Natural killer cell (primary cell): ENCODE measurements around the gene GPATCH2. TPM values are rescaled to one million over a fixed set of nuclear protein-coding genes. Genes with fewer than 3 reads are reported as not detected.

Experiments used
- ATAC-seq, 3 donors: fragments of 150-1000 bp in 2 of 3; fragments of 200-7000 bp in 1 of 3; cut with Tn5 transposase; 1 replicate in 1 of 3; 2 replicates in 2 of 3; pipeline ENCODE4 v1.10.0; 2021; ENCODE audit warnings: mild to moderate bottlenecking in 2 of 3, moderate library complexity in 2 of 3
- DNase-seq, 2 donors: peaks; one replicate each; pipeline versions ENCODE4 v3.0.0 to v3.0.0-alpha.2; 2013 to 2021; ENCODE audit warnings: mixed read lengths in 1 of 2
- H3K27ac ChIP-seq: one replicate; pipeline ENCODE4 v1.5.1; 2013; ENCODE audit warnings: mild to moderate bottlenecking, low read length
- H3K27me3 ChIP-seq: one replicate; pipeline ENCODE4 v1.6.1; 2013; ENCODE audit warnings: low read length; ENCODE audit not compliant: control insufficient read depth, insufficient read depth
- H3K36me3 ChIP-seq: one replicate; pipeline ENCODE4 v1.6.1; 2013; ENCODE audit warnings: low read length; ENCODE audit not compliant: control insufficient read depth, insufficient read depth
- H3K4me1 ChIP-seq: one replicate; pipeline ENCODE4 v1.6.1; 2013; ENCODE audit warnings: low read length; ENCODE audit not compliant: control insufficient read depth, insufficient read depth
- H3K4me3 ChIP-seq: one replicate; pipeline ENCODE4 v1.5.1; 2013; ENCODE audit warnings: low read length
- H3K9me3 ChIP-seq: one replicate; pipeline ENCODE4 v1.6.1; 2013; ENCODE audit warnings: low read length; ENCODE audit not compliant: control insufficient read depth, insufficient read depth
- H3K27ac Mint-ChIP-seq, 2 donors: one replicate each; pipeline ENCODE4 v1.8.0; 2022; ENCODE audit warnings: mild to moderate bottlenecking in 2 of 2, mixed read lengths in 2 of 2, moderate library complexity in 1 of 2
- H3K27me3 Mint-ChIP-seq, 2 donors: one replicate each; pipeline ENCODE4 v1.8.0; 2022; ENCODE audit warnings: low read depth in 2 of 2, mixed read lengths in 2 of 2
- H3K36me3 Mint-ChIP-seq: one replicate; pipeline ENCODE4 v1.8.0; 2022; ENCODE audit warnings: mixed read lengths
- H3K4me1 Mint-ChIP-seq, 2 donors: one replicate each; pipeline ENCODE4 v1.8.0; 2022; ENCODE audit warnings: mixed read lengths in 2 of 2
- H3K4me3 Mint-ChIP-seq: one replicate; pipeline ENCODE4 v1.8.0; 2022; ENCODE audit warnings: mild to moderate bottlenecking, moderate library complexity, mixed read lengths
- H3K9me3 Mint-ChIP-seq, 2 donors: one replicate each; pipeline ENCODE4 v1.8.0; 2022; ENCODE audit warnings: mixed read lengths in 2 of 2
- WGBS: methylation state at CpG from one replicate; pipeline ENCODE4 v1.1.7; 2013; ENCODE audit warnings: missing lambda C conversion rate; ENCODE audit not compliant: insufficient coverage; 5-methylcytosine and 5-hydroxymethylcytosine counted together
- intact Hi-C: fragments of 100-400 bp; cut with micrococcal nuclease; formaldehyde crosslinking; loops from one replicate; pipeline ENCODE4 v1.14.2; 2022
- total RNA-seq, 4 donors: library from RNA; stranded (reverse); fragments of 120-200 nt in 1 of 4; gene quantifications; one replicate each; pipeline versions ENCODE4 v1.2.3 to v1.2.4, GENCODE V29; 2013 to 2022
- TF ChIP-seq, protein P1 (sequence below): fragments of 200-600 bp; IDR thresholded peaks from one replicate; pipeline ENCODE4 v1.8.0; 2022; ENCODE audit warnings: antibody characterized with exemption

Gene GPATCH2
- total RNA-seq, 3 donors from 2014 or later (not counting 1 experiment from before 2014, with no cell fraction given) = 10.4 to 15.4 (median 11.7) TPM

DNA sequence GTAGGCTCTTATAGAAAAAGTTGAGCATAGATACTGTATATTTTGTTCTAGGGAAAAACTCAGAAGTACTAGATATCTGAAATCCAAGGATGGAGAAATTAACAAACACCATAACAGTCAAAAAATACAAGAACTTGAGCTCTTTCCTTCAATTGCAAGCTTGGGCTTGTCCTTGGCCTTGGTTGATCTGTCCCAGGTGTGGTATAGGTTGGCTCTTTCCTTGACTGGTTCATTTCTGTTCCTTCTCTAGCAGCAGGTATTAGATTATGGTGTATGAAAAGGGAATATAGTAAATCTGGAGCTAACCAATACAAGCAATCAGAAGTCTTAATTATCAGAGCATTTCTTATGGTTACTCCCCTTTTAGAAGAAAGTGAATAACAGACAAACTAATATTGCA is 198.6 kb downstream of the GPATCH2 start:
- Histone ChIP-seq H3K36me3 (no peaks in the 10 kb centered on the region), H3K9me3 (no peaks in the 10 kb centered on the region), H3K4me3 (no peak overlapping the region), H3K27me3 (no peaks in the 10 kb centered on the region), H3K27ac (no peak overlapping the region), H3K4me1 (no peaks in the 10 kb centered on the region)
- H3K27me3 Mint-ChIP-seq = no peaks in the 10 kb centered on the region
- no peaks in the 10 kb centered on the region for H3K4me1 Mint-ChIP-seq
- TF ChIP-seq, protein P1, sequence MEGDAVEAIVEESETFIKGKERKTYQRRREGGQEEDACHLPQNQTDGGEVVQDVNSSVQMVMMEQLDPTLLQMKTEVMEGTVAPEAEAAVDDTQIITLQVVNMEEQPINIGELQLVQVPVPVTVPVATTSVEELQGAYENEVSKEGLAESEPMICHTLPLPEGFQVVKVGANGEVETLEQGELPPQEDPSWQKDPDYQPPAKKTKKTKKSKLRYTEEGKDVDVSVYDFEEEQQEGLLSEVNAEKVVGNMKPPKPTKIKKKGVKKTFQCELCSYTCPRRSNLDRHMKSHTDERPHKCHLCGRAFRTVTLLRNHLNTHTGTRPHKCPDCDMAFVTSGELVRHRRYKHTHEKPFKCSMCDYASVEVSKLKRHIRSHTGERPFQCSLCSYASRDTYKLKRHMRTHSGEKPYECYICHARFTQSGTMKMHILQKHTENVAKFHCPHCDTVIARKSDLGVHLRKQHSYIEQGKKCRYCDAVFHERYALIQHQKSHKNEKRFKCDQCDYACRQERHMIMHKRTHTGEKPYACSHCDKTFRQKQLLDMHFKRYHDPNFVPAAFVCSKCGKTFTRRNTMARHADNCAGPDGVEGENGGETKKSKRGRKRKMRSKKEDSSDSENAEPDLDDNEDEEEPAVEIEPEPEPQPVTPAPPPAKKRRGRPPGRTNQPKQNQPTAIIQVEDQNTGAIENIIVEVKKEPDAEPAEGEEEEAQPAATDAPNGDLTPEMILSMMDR = no peak
- no peak for DNase-seq
- no peaks in the 10 kb centered on the region for H3K9me3 Mint-ChIP-seq
- H3K27ac Mint-ChIP-seq = no peak overlapping the region
- peaks cover 17% of the 10 kb centered on the region for H3K36me3 Mint-ChIP-seq
- intact Hi-C loops = no loop called here
- H3K4me3 Mint-ChIP-seq = no peak overlapping the region
- no peak for ATAC-seq

DNA sequence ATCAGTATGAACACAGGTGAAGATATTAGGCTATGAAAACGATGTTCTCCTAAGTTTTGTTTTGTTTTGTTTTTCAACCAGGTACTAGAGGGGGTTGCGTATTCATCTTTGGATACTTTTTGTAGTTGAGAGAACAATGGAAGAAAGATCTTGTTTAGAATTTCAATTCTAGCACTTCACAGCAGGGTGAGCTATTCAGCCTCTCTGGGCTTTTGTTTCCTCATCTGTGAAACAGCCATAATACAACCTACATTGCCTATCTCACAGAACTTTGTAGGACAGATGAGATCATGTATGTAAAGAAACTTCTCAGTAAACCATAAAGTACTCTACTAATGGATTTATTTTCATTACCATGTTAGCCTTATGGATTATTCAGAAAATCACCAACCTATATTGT is 199.5 kb downstream of the GPATCH2 start:
- Mint-ChIP-seq H3K4me1 (no peaks in the 10 kb centered on the region), H3K27ac (no peak overlapping the region), H3K27me3 (no peaks in the 10 kb centered on the region), H3K36me3 (peaks cover 17% of the 10 kb centered on the region), H3K9me3 (no peaks in the 10 kb centered on the region), H3K4me3 (no peak overlapping the region)
- no peak overlapping the region for H3K4me3 ChIP-seq
- no peaks in the 10 kb centered on the region for H3K36me3 ChIP-seq
- intact Hi-C loops = no loop called here
- no peak for ATAC-seq
- no peak for DNase-seq
- no peaks in the 10 kb centered on the region for H3K4me1 ChIP-seq
- TF ChIP-seq, protein P1 = no peak
- H3K27me3 ChIP-seq = no peaks in the 10 kb centered on the region
- no peak overlapping the region for H3K27ac ChIP-seq
- WGBS = 93% methylated on average over 2 of the region's 2 CpGs
- no peaks in the 10 kb centered on the region for H3K9me3 ChIP-seq

DNA sequence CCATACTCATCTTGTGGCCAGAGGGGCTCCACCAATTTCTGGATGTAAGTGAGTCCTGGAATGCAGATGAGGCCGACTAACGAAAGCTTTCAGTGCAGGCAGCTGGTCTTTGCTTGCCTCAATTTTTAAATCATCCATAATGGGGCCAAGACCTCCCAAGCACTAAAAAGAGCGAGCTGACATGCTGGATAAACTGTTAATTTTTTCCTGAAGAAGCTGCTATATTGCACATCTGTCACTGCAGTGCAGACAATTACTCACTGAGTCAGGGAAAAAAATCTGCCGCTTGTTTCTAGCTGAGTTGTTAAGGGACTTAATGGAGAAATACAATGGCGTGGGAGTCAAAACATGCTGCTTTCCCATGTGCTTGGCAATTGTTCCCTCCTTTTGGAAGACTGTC is 205.5 kb downstream of the GPATCH2 start:
- H3K27ac Mint-ChIP-seq = no peak overlapping the region
- TF ChIP-seq, protein P1 = no peak
- H3K4me1 Mint-ChIP-seq = no peaks in the 10 kb centered on the region

DNA sequence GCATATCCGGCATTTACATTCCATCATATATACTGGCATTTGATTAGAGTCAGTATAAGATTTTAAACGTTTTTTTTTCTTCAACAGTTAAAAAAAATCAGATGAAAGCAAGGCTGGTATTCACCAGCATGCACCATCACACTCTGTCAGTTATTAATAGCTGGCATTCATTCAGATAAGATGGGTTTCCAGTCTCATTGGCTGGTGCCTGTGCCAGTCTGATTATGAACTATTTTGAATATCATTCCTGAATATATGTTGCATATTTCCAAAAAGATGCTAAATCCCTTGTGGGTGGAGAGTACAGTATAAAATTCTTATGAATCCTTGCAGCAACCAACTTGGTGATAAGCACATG is 211.7 kb downstream of the GPATCH2 start:
- no peaks in the 10 kb centered on the region for H3K4me1 Mint-ChIP-seq
- no CpG with 5 or more reads among the region's 2 CpGs for WGBS
- DNase-seq (no peak), ATAC-seq (no peak)
- no peaks in the 10 kb centered on the region for H3K27me3 ChIP-seq
- no peaks in the 10 kb centered on the region for H3K4me1 ChIP-seq
- TF ChIP-seq, protein P1 = no peak
- H3K27ac Mint-ChIP-seq = no peak overlapping the region
- no peak overlapping the region for H3K4me3 ChIP-seq
- no peaks in the 10 kb centered on the region for H3K36me3 Mint-ChIP-seq
- no peaks in the 10 kb centered on the region for H3K36me3 ChIP-seq
- H3K4me3 Mint-ChIP-seq = no peak overlapping the region
- H3K9me3 ChIP-seq = no peaks in the 10 kb centered on the region
- intact Hi-C loops = no loop called here
- peaks cover 3 to 5% of the 10 kb centered on the region in 2 donors for H3K9me3 Mint-ChIP-seq
- no peaks in the 10 kb centered on the region for H3K27me3 Mint-ChIP-seq
- no peak overlapping the region for H3K27ac ChIP-seq

More for the DNA sequence above, 205.5 kb downstream of the GPATCH2 start:
- Histone ChIP-seq H3K36me3 (no peaks in the 10 kb centered on the region), H3K27ac (no peak overlapping the region), H3K4me1 (no peaks in the 10 kb centered on the region), H3K27me3 (no peaks in the 10 kb centered on the region), H3K9me3 (no peaks in the 10 kb centered on the region), H3K4me3 (no peak overlapping the region)
- intact Hi-C loops = no loop called here
- DNase-seq = no peak
- Mint-ChIP-seq H3K36me3 (peaks cover 11% of the 10 kb centered on the region), H3K9me3 (no peaks in the 10 kb centered on the region), H3K27me3 (no peaks in the 10 kb centered on the region), H3K4me3 (no peak overlapping the region)
- 82% methylated on average over 5 of the region's 5 CpGs for WGBS
- no peak for ATAC-seq
